ENCODE results near the gene CRK.

DNA sequence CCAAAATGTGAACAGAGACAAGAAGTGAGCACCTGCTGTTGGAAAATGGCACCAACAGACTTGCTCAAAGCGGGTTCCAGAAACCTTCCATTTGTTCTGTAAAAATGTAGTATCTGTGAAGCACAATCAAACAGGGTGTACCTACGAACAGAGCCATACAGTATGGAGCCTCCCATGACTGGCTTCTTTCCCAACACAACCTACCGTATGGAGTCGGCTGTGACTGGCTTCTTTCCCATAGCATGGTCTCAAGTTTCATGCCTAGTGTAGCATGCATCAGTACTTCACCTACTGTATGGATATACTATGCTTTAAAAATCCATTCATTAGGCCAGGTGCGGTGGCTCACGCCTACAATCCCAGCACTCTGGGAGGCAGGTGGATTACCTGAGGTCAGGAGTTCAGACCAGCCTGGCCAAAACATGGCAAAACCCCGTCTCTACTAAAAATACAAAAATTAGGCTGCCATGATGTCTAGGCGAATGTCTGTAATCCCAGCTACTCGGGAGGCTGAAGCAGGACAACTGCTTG lies 82.3 kb downstream of the CRK start:
- TF ChIP-seq, protein P1, sequence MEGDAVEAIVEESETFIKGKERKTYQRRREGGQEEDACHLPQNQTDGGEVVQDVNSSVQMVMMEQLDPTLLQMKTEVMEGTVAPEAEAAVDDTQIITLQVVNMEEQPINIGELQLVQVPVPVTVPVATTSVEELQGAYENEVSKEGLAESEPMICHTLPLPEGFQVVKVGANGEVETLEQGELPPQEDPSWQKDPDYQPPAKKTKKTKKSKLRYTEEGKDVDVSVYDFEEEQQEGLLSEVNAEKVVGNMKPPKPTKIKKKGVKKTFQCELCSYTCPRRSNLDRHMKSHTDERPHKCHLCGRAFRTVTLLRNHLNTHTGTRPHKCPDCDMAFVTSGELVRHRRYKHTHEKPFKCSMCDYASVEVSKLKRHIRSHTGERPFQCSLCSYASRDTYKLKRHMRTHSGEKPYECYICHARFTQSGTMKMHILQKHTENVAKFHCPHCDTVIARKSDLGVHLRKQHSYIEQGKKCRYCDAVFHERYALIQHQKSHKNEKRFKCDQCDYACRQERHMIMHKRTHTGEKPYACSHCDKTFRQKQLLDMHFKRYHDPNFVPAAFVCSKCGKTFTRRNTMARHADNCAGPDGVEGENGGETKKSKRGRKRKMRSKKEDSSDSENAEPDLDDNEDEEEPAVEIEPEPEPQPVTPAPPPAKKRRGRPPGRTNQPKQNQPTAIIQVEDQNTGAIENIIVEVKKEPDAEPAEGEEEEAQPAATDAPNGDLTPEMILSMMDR (IDR thresholded peaks at IDR 0.05), result no peak
- TF ChIP-seq POLR2A (IDR thresholded peaks at IDR 0.05), result no peak
